ENCODE data around the gene DCDC1.

GRCh38 chr11:31022080-31022479 is 347.5 kb downstream of the DCDC1 start:
- TF ChIP-seq CTCF (IDR thresholded peaks at IDR 0.05) (no peak), POLR2A (IDR thresholded peaks at IDR 0.05) (no peak), EP300 (IDR thresholded peaks at IDR 0.05) (no peak), POLR2AphosphoS5 (IDR thresholded peaks at IDR 0.05) (no peak)
